IMR-90 (cell line): Measurements from ENCODE around the gene TNK1.

Experiments used
- CHD1 ChIP-seq: IDR thresholded peaks from 2 replicates; pipeline ENCODE4 v1.6.1; 2012; ENCODE audit warnings: low read depth, low read length, improper control_type of control experiment
- POLR2A ChIP-seq: IDR thresholded peaks from 2 replicates; pipeline ENCODE4 v1.6.1; 2012; ENCODE audit warnings: mild to moderate bottlenecking, low read depth, low read length
- TF ChIP-seq, protein P1 (sequence below): conservative IDR thresholded peaks from 2 replicates; pipeline ENCODE4 v1.5.1; 2012; ENCODE audit warnings: mild to moderate bottlenecking, low read depth, low read length, improper control_type of control experiment

DNA sequence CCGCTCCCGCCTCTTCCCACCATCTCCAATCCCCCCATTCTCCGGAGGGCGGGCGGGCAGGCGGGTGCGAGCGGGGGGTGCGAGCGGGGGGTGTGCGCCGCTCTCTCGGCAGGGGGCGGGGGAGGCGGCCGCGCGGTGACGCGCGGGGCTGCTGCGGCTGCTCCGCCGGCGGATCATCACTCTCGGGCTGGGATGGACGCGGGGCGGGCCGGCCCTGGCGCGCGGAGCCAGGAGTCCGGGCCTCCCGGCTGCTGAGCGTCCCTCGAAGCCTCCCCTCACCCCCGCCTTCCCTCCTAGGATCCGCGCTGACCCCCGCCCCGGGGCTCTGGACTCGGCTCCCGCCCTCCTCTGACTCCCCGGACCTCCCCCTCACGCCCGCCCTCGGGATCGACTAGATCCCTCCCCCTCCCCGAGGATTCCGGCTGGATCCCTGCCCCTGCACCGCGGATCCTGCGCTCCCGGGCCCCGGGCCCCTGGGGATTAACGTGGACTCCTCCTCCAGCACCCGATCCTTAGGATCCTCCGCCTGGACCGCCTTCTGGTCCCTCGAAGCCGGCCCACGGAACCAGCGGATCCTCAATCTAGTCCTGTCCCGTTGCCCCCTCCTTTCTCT, 24.0 kb downstream of the TNK1 start:
- TF ChIP-seq, protein P1, sequence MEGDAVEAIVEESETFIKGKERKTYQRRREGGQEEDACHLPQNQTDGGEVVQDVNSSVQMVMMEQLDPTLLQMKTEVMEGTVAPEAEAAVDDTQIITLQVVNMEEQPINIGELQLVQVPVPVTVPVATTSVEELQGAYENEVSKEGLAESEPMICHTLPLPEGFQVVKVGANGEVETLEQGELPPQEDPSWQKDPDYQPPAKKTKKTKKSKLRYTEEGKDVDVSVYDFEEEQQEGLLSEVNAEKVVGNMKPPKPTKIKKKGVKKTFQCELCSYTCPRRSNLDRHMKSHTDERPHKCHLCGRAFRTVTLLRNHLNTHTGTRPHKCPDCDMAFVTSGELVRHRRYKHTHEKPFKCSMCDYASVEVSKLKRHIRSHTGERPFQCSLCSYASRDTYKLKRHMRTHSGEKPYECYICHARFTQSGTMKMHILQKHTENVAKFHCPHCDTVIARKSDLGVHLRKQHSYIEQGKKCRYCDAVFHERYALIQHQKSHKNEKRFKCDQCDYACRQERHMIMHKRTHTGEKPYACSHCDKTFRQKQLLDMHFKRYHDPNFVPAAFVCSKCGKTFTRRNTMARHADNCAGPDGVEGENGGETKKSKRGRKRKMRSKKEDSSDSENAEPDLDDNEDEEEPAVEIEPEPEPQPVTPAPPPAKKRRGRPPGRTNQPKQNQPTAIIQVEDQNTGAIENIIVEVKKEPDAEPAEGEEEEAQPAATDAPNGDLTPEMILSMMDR = no peak
- TF ChIP-seq POLR2A (peak; percentile 86), CHD1 (no peak)
